ENCODE measurements around the gene LRRC63.
"Not testable (repeated sequence)": the region's sequence is repeated elsewhere in the genome, so short reads cannot be mapped to it uniquely, and the experiment has no call there.

The LRRC63 gene

GRCh38 chr13:46181840-46182490 is 29.8 kb upstream of the LRRC63 start, which contains the start of gene LCP1:
TSS of gene LCP1 (minus strand) at chr13:46182177. CDS start at chr13:46159662, 22,515 bp downstream.
- peak; percentile 67 for DNase-seq

- DNase-seq, result no peak
Measured at GRCh38 chr13:46182491-46182877, 29.2 kb upstream of the LRRC63 start.

- no peak for DNase-seq
Measured at GRCh38 chr13:46183018-46183946, 28.4 kb upstream of the LRRC63 start.

- DNase-seq, result peak; percentile 74
Measured at GRCh38 chr13:46184277-46184699, 27.4 kb upstream of the LRRC63 start.

GRCh38 chr13:46185634-46186033 is 26.1 kb upstream of the LRRC63 start:
- no peak for DNase-seq

GRCh38 chr13:46192412-46192811 is 19.3 kb upstream of the LRRC63 start:
- DNase-seq, result no peak

GRCh38 chr13:46195016-46195415 is 16.7 kb upstream of the LRRC63 start:
- no peak for DNase-seq

- no peak for DNase-seq
Measured at GRCh38 chr13:46197299-46198048, 14.3 kb upstream of the LRRC63 start.

- no peak for DNase-seq
Measured at GRCh38 chr13:46198696-46199193, 13.0 kb upstream of the LRRC63 start.

- no peak for DNase-seq
Measured at GRCh38 chr13:46202188-46202795, 9.4 kb upstream of the LRRC63 start.

- no peak for DNase-seq
Measured at GRCh38 chr13:46202966-46203365, 8.8 kb upstream of the LRRC63 start.

- no peak for DNase-seq
Measured at GRCh38 chr13:46206143-46206542, 5.6 kb upstream of the LRRC63 start.

- DNase-seq, result no peak
Measured at GRCh38 chr13:46207828-46208227, 3.9 kb upstream of the LRRC63 start.

- DNase-seq, result no peak
Measured at GRCh38 chr13:46210362-46211083, 1.2 kb upstream of the LRRC63 start.

- DNase-seq, result peak; percentile 26
Measured at GRCh38 chr13:46211116-46211482, 629 bp upstream of the LRRC63 start.

- DNase-seq, result no peak
Measured at GRCh38 chr13:46213242-46213641, 1.5 kb downstream of the LRRC63 start.

- DNase-seq, result not testable (repeated sequence)
Measured at GRCh38 chr13:46214741-46215140, 3.0 kb downstream of the LRRC63 start.

GRCh38 chr13:46220234-46220633 is 8.5 kb downstream of the LRRC63 start:
- not testable (repeated sequence) for DNase-seq

- DNase-seq, result no peak
Measured at GRCh38 chr13:46229251-46229650, 17.5 kb downstream of the LRRC63 start.

- DNase-seq, result no peak
Measured at GRCh38 chr13:46232281-46232680, 20.6 kb downstream of the LRRC63 start.

GRCh38 chr13:46235286-46235685 is 23.6 kb downstream of the LRRC63 start:
- no peak for DNase-seq

- DNase-seq, result no peak
Measured at GRCh38 chr13:46265292-46265691, 53.6 kb downstream of the LRRC63 start.
